Neutrophil (primary cell): ENCODE data around the gene MGAM2.

Experiments
- H3K27ac ChIP-seq: fragments of 200-600 bp; sonication (generic); 2 replicates; pipeline ENCODE4 v1.5.1; 2016; ENCODE audit warnings: mild to moderate bottlenecking, moderate library complexity
- H3K27me3 ChIP-seq: fragments of 200-600 bp; sonication (generic); 2 replicates; pipeline ENCODE4 v1.6.0; 2016; ENCODE audit warnings: mild to moderate bottlenecking
- H3K36me3 ChIP-seq: fragments of 200-600 bp; sonication (generic); 2 replicates; pipeline ENCODE4 v1.5.1; 2017
- H3K4me1 ChIP-seq, 2 experiments: fragments of 200-600 bp in 1 of 2; sonication (generic) in 1 of 2; 1 replicate in 1 of 2; 2 replicates in 1 of 2; pipeline versions ENCODE4 v1.5.1 to v1.6.1; 2013 to 2016; ENCODE audit warnings: low read depth in 1 of 2, low read length in 1 of 2, mild to moderate bottlenecking in 1 of 2, moderate library complexity in 1 of 2; ENCODE audit not compliant: control insufficient read depth in 1 of 2, insufficient read depth in 1 of 2
- H3K4me3 ChIP-seq, 2 experiments: fragments of 200-600 bp in 1 of 2; sonication (generic) in 1 of 2; 1 replicate in 1 of 2; 2 replicates in 1 of 2; pipeline ENCODE4 v1.5.1; 2013 to 2016; ENCODE audit warnings: low read depth in 1 of 2, low read length in 1 of 2, mild to moderate bottlenecking in 1 of 2, moderate library complexity in 1 of 2
- H3K9me3 ChIP-seq: fragments of 200-600 bp; sonication (generic); 2 replicates; pipeline ENCODE4 v1.5.1; 2016
- CTCF ChIP-seq: fragments of 200-600 bp; sonication (generic); IDR thresholded peaks from 2 replicates; pipeline ENCODE4 v1.5.1; 2016; ENCODE audit warnings: antibody characterized with exemption

Gene MGAM2

GRCh38 chr7:142243823-142244222, 132.3 kb downstream of the MGAM2 start:
- no peaks in the 10 kb centered on the region for H3K9me3 ChIP-seq
- H3K4me3 ChIP-seq = no peak overlapping the region
- H3K27ac ChIP-seq = no peak overlapping the region
- H3K36me3 ChIP-seq = no peaks in the 10 kb centered on the region
- H3K4me1 ChIP-seq = no peaks in the 10 kb centered on the region
- H3K27me3 ChIP-seq = no peaks in the 10 kb centered on the region
- TF ChIP-seq CTCF = no peak

- TF ChIP-seq CTCF = no peak
- Histone ChIP-seq H3K36me3 (no peaks in the 10 kb centered on the region), H3K9me3 (no peaks in the 10 kb centered on the region), H3K27me3 (no peaks in the 10 kb centered on the region), H3K27ac (no peak overlapping the region), H3K4me3 (no peak overlapping the region), H3K4me1 (no peaks in the 10 kb centered on the region)
Observed at GRCh38 chr7:142248166-142249160, 136.9 kb downstream of the MGAM2 start.

GRCh38 chr7:142249918-142250317, 138.4 kb downstream of the MGAM2 start:
- no peaks in the 10 kb centered on the region for H3K27me3 ChIP-seq
- no peaks in the 10 kb centered on the region for H3K36me3 ChIP-seq
- H3K27ac ChIP-seq = no peak overlapping the region
- H3K9me3 ChIP-seq = no peaks in the 10 kb centered on the region
- TF ChIP-seq CTCF = no peak
- no peaks in the 10 kb centered on the region for H3K4me1 ChIP-seq
- no peak overlapping the region for H3K4me3 ChIP-seq

- Histone ChIP-seq H3K36me3 (no peaks in the 10 kb centered on the region), H3K27ac (no peak overlapping the region), H3K27me3 (no peaks in the 10 kb centered on the region), H3K9me3 (no peaks in the 10 kb centered on the region), H3K4me1 (no peaks in the 10 kb centered on the region), H3K4me3 (no peak overlapping the region)
- no peak for TF ChIP-seq CTCF
Observed at GRCh38 chr7:142250705-142251104, 139.2 kb downstream of the MGAM2 start.

- no peak within 1 kb of the TSS for H3K27ac ChIP-seq
- no peaks in the 10 kb centered on the region for H3K36me3 ChIP-seq
- no peaks in the 10 kb centered on the region for H3K9me3 ChIP-seq
- H3K27me3 ChIP-seq = peaks cover 4% of the 10 kb centered on the region
- no peak within 1 kb of the TSS for H3K4me3 ChIP-seq
- H3K4me1 ChIP-seq = no peaks in the 10 kb centered on the region
- TF ChIP-seq CTCF = no peak
Observed at GRCh38 chr7:142257958-142258357, 146.4 kb downstream of the MGAM2 start, which contains the start of gene PRSS58. Gene PRSS58, minus strand, starts transcription at chr7:142258058. Its CDS starts 351 bp downstream, at chr7:142257707.
